MM.1S (cell line): ENCODE measurements around the gene ZNF132.
"Not testable (repeated sequence)": the region's sequence is repeated elsewhere in the genome, so short reads cannot be mapped to it uniquely, and the experiment has no call there.

Experiments used
- EZH2 ChIP-seq: fragments of 300-600 bp; sonication (generic); optimal IDR thresholded peaks from 2 replicates; pipeline ENCODE3; 2017; ENCODE audit warnings: low read depth, mild to moderate bottlenecking, antibody characterized with exemption, low read length, mixed read lengths
- TF ChIP-seq, protein P1 (sequence below): fragments of 300-600 bp; sonication (generic); IDR thresholded peaks from 2 replicates; pipeline ENCODE4 v1.5.1; 2016; ENCODE audit warnings: antibody characterized with exemption, low read length, mixed read lengths

GRCh38 chr19:58470837-58471543, 31.0 kb upstream of the ZNF132 start:
- TF ChIP-seq, protein P1, sequence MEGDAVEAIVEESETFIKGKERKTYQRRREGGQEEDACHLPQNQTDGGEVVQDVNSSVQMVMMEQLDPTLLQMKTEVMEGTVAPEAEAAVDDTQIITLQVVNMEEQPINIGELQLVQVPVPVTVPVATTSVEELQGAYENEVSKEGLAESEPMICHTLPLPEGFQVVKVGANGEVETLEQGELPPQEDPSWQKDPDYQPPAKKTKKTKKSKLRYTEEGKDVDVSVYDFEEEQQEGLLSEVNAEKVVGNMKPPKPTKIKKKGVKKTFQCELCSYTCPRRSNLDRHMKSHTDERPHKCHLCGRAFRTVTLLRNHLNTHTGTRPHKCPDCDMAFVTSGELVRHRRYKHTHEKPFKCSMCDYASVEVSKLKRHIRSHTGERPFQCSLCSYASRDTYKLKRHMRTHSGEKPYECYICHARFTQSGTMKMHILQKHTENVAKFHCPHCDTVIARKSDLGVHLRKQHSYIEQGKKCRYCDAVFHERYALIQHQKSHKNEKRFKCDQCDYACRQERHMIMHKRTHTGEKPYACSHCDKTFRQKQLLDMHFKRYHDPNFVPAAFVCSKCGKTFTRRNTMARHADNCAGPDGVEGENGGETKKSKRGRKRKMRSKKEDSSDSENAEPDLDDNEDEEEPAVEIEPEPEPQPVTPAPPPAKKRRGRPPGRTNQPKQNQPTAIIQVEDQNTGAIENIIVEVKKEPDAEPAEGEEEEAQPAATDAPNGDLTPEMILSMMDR: not testable (repeated sequence)
- TF ChIP-seq EZH2: not testable (repeated sequence)
